ENCODE measurements around the gene PRKCE. TPM values are rescaled to one million over a fixed set of nuclear protein-coding genes. Genes with fewer than 3 reads are reported as not detected.

PRKCE gene
- total RNA-seq, 2 experiments from 2014 or later = 24.9 to 26.2 TPM

GRCh38 chr2:45984896-45985473 is 333.5 kb downstream of the PRKCE start:
- TF ChIP-seq CTCF (IDR thresholded peaks at IDR 0.05) = no peak
- Histone ChIP-seq H3K4me3 (ENCODE audit: low read length) (no peak overlapping the region), H3K36me3 (ENCODE audit: insufficient read depth, low read length) (peaks cover 4% of the 10 kb centered on the region), H3K4me1 (ENCODE audit: insufficient read depth, low read length) (no peaks in the 10 kb centered on the region), H3K27ac (ENCODE audit: low read depth in 1 of 2, low read length in 2 of 2) (no peak overlapping the region), H3K9me3 (ENCODE audit: control insufficient read depth in 1 of 2, insufficient read depth in 1 of 2, low read length in 2 of 2) (no peaks in the 10 kb centered on the region), H3K27me3 (ENCODE audit: control insufficient read depth in 1 of 2, insufficient read depth in 2 of 2, low read length in 2 of 2) (no peaks in the 10 kb centered on the region)
- H3K27ac Mint-ChIP-seq = no peak overlapping the region
- no peak for ATAC-seq (ENCODE audit: poor library complexity)
- H3K4me3 Mint-ChIP-seq = no peak overlapping the region
- ChIA-PET POLR2A (no interaction called here), CTCF (no interaction called here)
- no peaks in the 10 kb centered on the region for H3K4me1 Mint-ChIP-seq (ENCODE audit: low read depth)
- H3K36me3 Mint-ChIP-seq (ENCODE audit: low read depth) = peaks cover 19% of the 10 kb centered on the region
- H3K9me3 Mint-ChIP-seq = no peaks in the 10 kb centered on the region
- no peak for DNase-seq
- no peaks in the 10 kb centered on the region for H3K27me3 Mint-ChIP-seq
- intact Hi-C loops (cut with DNase I, micrococcal nuclease) = no loop called here

GRCh38 chr2:45986509-45986908 is 335.0 kb downstream of the PRKCE start:
- Mint-ChIP-seq H3K4me1 (ENCODE audit: low read depth) (no peaks in the 10 kb centered on the region), H3K9me3 (no peaks in the 10 kb centered on the region), H3K27ac (no peak overlapping the region), H3K27me3 (no peaks in the 10 kb centered on the region), H3K36me3 (ENCODE audit: low read depth) (peaks cover 5% of the 10 kb centered on the region), H3K4me3 (no peak overlapping the region)
- intact Hi-C loops (cut with DNase I, micrococcal nuclease) = loop anchor here in 1 of 2 experiments (2.0 kb wide), 1 partner anchor 66 kb away; no protein-coding TSS in a partner anchor
- POLR2A ChIA-PET = no interaction called here
- no peak for ATAC-seq (ENCODE audit: poor library complexity)
- Histone ChIP-seq H3K4me3 (ENCODE audit: low read length) (no peak overlapping the region), H3K27me3 (ENCODE audit: control insufficient read depth in 1 of 2, insufficient read depth in 2 of 2, low read length in 2 of 2) (no peaks in the 10 kb centered on the region), H3K9me3 (ENCODE audit: control insufficient read depth in 1 of 2, insufficient read depth in 1 of 2, low read length in 2 of 2) (no peaks in the 10 kb centered on the region), H3K36me3 (ENCODE audit: insufficient read depth, low read length) (peaks cover 6% of the 10 kb centered on the region), H3K27ac (ENCODE audit: low read depth in 1 of 2, low read length in 2 of 2) (no peak overlapping the region), H3K4me1 (ENCODE audit: insufficient read depth, low read length) (no peaks in the 10 kb centered on the region)
- CTCF ChIA-PET = no interaction called here
- no peak for TF ChIP-seq CTCF (IDR thresholded peaks at IDR 0.05)
- DNase-seq = no peak

GRCh38 chr2:45987856-45988255 is 336.4 kb downstream of the PRKCE start:
- Histone ChIP-seq H3K36me3 (ENCODE audit: insufficient read depth, low read length) (peaks cover 6% of the 10 kb centered on the region), H3K9me3 (ENCODE audit: control insufficient read depth in 1 of 2, insufficient read depth in 1 of 2, low read length in 2 of 2) (no peaks in the 10 kb centered on the region), H3K27me3 (ENCODE audit: control insufficient read depth in 1 of 2, insufficient read depth in 2 of 2, low read length in 2 of 2) (no peaks in the 10 kb centered on the region), H3K4me1 (ENCODE audit: insufficient read depth, low read length) (no peaks in the 10 kb centered on the region), H3K27ac (ENCODE audit: low read depth in 1 of 2, low read length in 2 of 2) (no peak overlapping the region), H3K4me3 (ENCODE audit: low read length) (no peak overlapping the region)
- Mint-ChIP-seq H3K9me3 (no peaks in the 10 kb centered on the region), H3K36me3 (ENCODE audit: low read depth) (no peaks in the 10 kb centered on the region), H3K4me1 (ENCODE audit: low read depth) (no peaks in the 10 kb centered on the region), H3K4me3 (no peak overlapping the region), H3K27ac (no peak overlapping the region), H3K27me3 (no peaks in the 10 kb centered on the region)
- POLR2A ChIA-PET = no interaction called here
- CTCF ChIA-PET = no interaction called here
- ATAC-seq (ENCODE audit: poor library complexity) = no peak
- no peak for TF ChIP-seq CTCF (IDR thresholded peaks at IDR 0.05)
- no peak for DNase-seq
- intact Hi-C loops (cut with DNase I, micrococcal nuclease) = loop anchor here in 1 of 2 experiments (2.0 kb wide), 1 partner anchor 67 kb away; no protein-coding TSS in a partner anchor
